Activated CD8-positive, alpha-beta memory T cell treated with anti-CD3 and anti-CD28 coated beads for 4 hours (primary cell): ENCODE data around the gene FIGNL2.

Source experiments
- DNase-seq, 2 donors: peaks; one replicate each; pipeline ENCODE4 v3.0.0-alpha.2; 2020; ENCODE audit warnings: low read depth in 2 of 2

FIGNL2 gene

DNA sequence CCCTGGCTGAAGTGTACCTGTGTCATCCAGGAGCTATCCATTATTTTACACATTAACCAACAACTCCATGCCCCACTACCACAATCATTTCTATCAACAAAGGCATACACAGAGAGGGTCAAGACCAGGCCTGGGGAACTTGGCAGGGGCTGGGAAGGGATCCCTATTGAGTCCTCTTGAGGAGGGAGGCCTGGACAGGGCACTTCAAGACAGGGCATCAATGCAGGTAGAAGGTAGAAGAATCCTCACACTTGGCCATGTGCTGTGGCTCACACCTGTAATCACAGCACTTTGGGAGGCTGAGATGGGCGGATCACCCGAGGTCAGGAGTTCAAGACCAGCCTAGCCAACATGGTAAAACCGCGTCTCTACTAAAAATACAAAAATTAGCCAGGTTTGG, 26.0 kb upstream of the FIGNL2 start:
- no peak for DNase-seq

DNA sequence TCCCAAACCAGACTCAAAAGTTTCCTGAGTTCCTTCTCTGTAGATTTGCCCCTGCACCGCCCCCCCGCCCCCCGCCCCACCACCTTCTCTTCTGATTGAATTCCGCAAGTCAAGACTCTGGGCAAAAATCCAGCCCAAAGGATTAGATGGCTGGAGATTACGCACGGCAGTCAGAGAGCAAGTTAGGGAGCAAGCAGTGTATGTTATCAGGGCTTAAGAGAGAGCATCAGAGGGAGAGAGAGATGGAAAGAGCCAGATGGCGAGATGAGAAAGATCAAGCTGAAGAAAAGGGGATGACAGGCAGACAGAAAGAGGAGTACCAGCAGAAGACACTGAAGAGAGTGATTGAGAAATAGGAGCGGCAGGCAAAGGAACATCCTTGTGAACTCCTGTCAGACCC, 25.5 kb upstream of the FIGNL2 start:
- no peak for DNase-seq

DNA sequence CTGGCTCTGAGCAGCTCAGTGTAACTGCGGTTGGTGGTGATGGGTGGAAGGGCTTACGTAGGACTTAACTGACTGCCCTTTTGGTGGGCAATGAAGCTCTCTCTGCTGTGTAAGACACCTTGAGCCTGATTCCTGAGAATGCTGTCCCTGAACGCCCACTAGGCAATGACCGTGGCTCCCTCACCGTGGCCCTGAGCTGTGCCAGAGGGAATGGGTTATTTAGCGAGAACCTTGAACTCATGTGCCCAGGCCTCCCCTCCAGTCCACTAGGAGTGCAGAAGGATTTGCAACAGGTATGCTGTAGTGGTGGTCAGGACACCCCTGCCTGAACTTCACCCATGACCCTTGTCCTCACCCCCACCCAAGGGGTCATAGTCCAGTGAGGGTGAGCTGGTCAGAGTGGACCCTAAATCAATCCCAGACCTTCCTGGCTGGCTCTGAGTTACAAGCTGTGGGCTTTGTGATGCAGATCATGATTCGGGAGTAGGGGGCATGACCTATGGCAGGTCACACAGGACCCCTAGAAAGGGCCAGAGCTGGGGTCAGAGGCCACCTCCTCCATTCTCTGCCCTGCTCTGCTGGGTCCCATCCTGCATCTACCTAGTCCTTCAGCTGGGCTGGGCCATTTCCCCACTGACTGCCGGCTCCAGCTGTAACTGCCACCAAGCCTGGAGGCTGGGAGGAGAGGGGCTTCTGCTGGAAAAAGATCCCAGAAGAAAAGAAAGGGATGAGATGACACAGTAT, 24.9 kb upstream of the FIGNL2 start:
- no peak for DNase-seq

GRCh38 chr12:51872689-51872981, 24.1 kb upstream of the FIGNL2 start:
- no peak for DNase-seq

GRCh38 chr12:51871918-51872688, 23.6 kb upstream of the FIGNL2 start:
- no peak for DNase-seq

- no peak for DNase-seq
These were observed 22.6 kb upstream of the FIGNL2 start for GRCh38 chr12:51871126-51871525.

GRCh38 chr12:51870504-51870903, 22.0 kb upstream of the FIGNL2 start:
- DNase-seq: no peak

DNA sequence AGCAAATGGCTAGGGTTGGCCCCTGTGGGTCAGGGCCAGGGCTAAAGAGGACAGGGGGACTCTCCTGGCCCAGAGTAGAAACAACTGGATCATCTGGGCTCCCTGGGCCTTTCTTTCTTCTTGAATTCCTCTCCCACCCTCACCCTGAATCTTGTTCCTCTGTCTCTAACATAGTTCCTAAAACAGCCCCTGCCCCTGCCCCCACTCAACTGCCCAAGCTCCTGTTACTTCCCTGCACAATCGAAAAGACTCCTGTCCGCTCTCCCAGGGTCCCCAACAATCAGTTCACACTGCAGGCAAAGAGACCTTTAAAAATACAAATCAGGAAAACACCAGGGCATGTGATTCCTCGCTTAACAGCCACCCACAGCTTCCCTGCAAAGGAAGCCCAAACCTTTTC, 21.4 kb upstream of the FIGNL2 start:
- no peak for DNase-seq

DNA sequence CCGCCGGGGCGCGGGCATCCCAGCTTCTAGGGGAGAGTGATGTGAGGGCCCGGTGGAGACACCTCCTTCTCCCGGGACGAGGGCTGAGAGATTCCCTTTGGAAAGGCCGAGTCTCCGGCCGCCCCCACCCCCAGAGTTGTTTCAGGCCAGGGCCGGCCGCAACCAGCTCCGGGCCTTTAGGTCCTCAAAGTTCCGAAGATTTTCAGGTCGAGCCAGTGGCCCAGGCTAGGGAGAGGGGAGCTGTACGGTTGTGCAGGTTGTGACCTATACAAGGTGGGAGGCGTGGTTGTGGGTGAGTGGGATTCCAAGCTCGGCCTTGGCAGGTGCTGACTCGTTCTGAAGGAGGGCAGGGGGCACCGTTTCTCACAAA, 21.0 kb upstream of the FIGNL2 start:
- DNase-seq: no peak

DNA sequence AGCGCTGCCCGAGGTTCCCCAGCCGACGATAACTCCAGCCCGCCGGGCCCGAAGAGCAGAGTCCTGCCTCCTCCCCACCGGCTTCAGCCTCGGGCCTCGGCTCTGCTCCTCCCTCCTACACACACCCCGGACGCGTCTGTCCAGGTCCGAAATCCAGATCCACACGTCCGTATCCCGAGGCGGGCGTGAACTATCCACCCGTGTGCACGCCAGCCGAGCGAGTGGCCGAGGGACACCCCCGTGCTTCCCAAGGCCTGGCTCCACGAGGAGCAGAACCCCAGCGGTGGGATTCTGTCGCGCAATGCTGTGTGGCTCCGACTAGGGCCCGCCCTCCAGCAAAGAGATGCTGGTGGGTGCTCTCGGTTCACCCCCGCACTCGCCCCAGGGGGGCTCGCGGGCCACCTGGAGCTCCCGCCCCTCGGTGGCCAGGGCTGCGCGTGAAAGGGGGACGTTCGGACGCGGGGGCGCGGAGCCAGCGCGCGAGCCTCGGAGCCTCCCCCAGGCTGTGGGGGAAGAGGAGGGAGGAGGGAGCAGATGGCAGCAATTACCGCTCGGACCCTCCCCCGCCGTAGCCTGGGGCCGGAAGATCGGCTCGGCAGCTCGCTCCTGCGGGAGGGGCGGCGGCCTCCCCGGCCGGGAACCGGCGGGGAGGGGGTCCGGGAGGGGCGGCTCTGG, 20.4 kb upstream of the FIGNL2 start:
- DNase-seq: no peak

DNA sequence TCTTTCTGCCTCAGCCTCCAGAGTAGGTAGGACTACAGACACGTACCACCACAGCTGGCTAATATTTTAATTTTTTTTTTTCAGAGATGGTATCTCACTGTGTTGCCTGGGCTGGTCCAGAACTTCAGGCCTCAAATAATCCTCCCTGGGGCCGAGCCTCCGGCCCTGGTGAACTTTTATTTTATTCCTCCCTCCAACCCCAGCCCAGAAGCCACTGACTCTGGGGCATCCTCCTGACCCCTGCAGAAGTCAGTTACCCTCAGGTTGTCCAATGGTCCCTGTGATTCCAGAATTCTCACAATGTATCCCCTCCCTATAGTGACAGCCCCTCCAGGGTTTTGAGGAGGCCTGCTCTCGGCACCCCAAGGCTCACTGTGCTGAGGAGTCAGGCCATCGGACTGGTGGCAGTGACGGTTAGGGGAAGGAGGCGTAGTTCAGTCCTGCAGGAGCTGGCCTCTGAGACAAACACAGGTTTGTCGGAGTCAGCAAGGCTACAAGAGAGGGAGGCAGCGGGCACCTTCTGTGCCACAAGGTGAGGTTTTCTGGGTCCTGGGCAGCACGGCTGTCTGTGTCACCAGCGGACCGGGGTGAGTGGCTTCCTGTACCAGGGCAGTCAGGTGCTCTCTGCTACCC, 19.4 kb upstream of the FIGNL2 start:
- DNase-seq: no peak

DNA sequence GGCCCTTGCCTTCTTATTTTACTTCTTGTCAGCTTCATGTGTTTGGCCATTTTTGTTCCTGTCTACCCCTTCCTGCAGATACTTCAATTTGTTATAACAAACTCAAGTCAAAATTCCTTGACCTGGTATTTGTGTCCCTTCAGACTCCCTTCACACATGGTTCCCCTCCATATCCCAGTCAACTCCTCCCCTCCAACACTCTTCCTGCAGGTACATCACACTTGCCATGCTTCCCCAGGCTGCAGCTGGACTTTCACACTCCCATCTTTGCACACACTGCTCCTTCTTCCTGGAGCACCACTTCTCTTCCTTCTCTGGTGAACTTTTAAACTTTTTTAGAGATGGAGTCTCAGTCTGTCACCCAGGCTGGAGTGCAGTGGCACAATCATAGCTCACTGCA, 18.9 kb upstream of the FIGNL2 start:
- DNase-seq: no peak

DNA sequence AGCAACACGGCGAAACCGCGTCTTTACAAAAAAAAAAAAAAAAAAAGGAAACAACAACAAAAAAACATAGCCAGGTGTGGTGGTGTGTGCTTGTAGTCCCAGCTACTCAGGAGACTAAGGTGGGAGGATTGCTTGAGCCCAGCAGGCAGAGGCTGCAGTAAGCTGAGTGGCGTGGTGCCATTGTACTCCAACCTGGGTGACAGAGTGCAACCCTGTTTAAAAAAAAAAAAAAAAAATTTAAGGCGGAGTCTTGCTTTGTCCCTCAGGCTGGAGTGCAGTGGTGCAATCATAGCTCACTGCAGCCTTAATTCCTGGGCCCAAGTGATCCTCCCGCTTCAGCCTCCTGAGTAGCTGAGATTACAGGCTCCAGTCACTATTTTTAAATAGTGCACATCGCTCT, 18.2 kb upstream of the FIGNL2 start:
- no peak for DNase-seq

- no peak for DNase-seq
These were observed 17.8 kb upstream of the FIGNL2 start for GRCh38 chr12:51866324-51866723.

GRCh38 chr12:51865757-51866270, 17.3 kb upstream of the FIGNL2 start:
- DNase-seq: no peak

- DNase-seq: no peak
These were observed 16.5 kb upstream of the FIGNL2 start for GRCh38 chr12:51864833-51865670.

GRCh38 chr12:51863933-51864832, 15.7 kb upstream of the FIGNL2 start:
- DNase-seq: no peak

- no peak for DNase-seq
These were observed 14.9 kb upstream of the FIGNL2 start for GRCh38 chr12:51863363-51863932.

DNA sequence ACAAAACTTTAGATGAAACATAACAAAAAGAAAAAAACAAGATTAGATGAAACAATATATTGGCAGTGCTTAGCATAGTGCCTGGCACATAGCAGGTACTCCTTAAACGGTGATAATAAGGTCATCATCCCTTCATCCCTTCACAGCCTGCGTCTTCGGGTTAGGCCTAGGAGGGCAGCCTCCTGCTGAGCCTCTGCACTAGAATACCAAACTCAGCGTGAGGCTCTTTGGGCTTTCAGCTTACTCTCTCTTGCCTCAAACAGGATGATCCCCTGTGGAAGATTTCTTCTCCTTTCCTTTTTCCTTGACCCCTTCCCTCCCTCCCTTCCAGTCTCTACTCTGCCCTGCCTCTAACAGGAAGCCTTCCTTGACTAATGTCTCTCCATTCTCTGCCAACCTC, 14.4 kb upstream of the FIGNL2 start:
- DNase-seq: no peak

GRCh38 chr12:51860986-51861385, 12.5 kb upstream of the FIGNL2 start:
- no peak for DNase-seq
